ENCODE data around the gene HASPIN.
A peak's percentile ranks its signal among the peaks of the same experiment; 100 is the strongest.
"Not testable (repeated sequence)": the region's sequence is repeated elsewhere in the genome, so short reads cannot be mapped to it uniquely, and the experiment has no call there.

The HASPIN gene

DNA sequence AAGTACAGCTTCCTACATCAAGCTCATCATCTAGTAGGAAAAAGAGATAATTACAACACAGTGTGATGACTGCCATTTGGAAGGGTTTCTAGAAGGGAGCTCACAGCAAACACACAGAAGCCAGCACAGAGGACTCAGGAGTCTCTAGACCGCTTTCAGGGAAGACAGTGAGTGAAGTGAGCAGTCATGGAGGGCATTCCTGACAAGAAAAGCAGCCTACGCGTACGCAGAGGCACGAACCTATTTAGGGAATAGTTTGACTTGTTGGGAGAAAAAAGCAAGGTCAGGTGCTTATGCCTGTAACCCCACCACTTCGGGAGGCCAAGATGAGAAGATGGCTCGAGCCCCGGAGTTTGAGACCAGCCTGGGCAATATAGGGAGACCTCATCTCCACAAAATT is 8.4 kb upstream of the HASPIN start:
- no peak overlapping the region for H3K27ac ChIP-seq
- no peak for TF ChIP-seq ZFX (IDR thresholded peaks at IDR 0.05; ENCODE audit: borderline replicate concordance)
- TF ChIP-seq, protein P1, sequence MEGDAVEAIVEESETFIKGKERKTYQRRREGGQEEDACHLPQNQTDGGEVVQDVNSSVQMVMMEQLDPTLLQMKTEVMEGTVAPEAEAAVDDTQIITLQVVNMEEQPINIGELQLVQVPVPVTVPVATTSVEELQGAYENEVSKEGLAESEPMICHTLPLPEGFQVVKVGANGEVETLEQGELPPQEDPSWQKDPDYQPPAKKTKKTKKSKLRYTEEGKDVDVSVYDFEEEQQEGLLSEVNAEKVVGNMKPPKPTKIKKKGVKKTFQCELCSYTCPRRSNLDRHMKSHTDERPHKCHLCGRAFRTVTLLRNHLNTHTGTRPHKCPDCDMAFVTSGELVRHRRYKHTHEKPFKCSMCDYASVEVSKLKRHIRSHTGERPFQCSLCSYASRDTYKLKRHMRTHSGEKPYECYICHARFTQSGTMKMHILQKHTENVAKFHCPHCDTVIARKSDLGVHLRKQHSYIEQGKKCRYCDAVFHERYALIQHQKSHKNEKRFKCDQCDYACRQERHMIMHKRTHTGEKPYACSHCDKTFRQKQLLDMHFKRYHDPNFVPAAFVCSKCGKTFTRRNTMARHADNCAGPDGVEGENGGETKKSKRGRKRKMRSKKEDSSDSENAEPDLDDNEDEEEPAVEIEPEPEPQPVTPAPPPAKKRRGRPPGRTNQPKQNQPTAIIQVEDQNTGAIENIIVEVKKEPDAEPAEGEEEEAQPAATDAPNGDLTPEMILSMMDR (IDR thresholded peaks at IDR 0.05), result no peak

DNA sequence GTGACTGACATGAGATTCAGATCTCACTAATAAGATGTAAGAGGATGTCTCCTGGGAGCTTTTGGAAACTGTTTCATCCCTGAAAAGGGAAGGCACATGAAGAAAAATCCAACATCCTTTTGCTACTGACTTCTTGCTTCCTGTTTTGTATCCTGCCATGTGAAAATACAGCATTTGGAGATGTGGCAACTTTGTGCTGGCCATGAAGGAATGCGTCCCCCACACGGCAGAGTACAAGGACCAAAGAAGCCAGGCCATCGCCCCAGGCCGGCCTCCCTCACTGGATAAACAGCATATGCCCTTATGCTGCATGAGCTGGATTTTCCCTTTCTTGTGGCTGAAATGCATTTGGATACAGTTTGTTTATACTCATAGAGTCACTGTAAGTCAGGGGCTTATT is 5.5 kb upstream of the HASPIN start:
- no peak overlapping the region for H3K27ac ChIP-seq
- no peak for TF ChIP-seq ZFX (IDR thresholded peaks at IDR 0.05; ENCODE audit: borderline replicate concordance)
- TF ChIP-seq, protein P1 (IDR thresholded peaks at IDR 0.05), result no peak

DNA sequence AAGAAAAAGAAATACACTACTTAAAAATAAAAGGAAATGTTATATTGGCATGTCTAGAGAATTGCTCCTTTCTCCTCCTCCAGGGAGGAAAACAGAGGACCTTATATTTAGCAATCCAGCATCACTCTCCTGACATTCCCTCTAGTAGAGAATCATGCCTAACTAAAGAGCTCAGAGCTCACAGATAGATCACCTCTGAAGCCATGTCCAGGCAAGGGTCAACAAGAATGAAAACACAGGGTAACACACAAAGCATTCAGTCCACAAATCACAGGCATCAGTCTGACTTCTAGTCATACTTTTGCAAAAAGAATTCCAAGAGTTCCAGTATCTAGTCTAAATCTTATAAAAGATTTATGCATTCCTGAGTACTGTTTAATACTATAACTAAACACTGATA is 4.4 kb upstream of the HASPIN start:
- no peak overlapping the region for H3K27ac ChIP-seq
- no peak for TF ChIP-seq ZFX (IDR thresholded peaks at IDR 0.05; ENCODE audit: borderline replicate concordance)
- TF ChIP-seq, protein P1 (IDR thresholded peaks at IDR 0.05), result no peak

DNA sequence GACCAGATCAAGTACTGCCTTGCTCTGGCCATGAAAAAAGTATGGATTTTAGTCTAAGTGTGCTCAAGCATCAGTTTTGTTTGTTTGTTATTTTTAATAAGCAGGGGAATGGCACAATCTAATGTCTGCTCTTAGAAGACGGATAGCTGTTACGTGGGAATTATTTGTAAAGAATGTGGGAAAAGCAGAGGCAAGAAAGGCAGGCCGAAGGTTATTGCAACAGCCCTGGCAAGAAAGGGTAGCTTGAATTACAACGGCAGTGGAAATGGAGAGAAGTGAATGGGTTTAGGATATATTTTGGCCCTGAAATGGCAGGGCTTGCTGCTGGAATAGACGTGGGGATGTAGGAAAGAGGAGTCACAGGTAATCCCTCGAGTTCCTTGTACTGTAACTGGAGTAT is 987 bp upstream of the HASPIN start:
- TF ChIP-seq, protein P1 (IDR thresholded peaks at IDR 0.05), result no peak
- no peak for TF ChIP-seq ZFX (IDR thresholded peaks at IDR 0.05; ENCODE audit: borderline replicate concordance)
- peak overlapping the region; percentile 72 for H3K27ac ChIP-seq

DNA sequence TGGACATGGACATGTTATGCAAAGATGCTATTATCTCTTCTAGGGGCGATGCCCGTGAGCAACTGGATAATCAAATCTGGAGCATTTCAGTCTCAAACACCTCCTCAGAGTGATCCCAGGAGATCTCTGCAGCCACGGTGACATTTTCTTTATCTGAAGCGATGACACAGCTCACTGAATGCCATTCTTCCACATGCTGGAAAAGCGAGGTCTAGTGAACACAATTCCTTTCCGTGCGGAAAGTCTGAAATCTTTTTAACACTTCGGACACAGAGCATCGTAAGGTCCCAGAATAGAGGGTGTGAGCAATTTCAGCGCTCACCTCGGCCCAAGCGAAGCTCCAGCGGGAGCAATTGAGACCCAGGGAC is 531 bp upstream of the HASPIN start:
- H3K27ac ChIP-seq, result peak overlapping the region; percentile 72
- TF ChIP-seq, protein P1 (IDR thresholded peaks at IDR 0.05), result no peak; the same call in none of the 2 replicates
- TF ChIP-seq ZFX (IDR thresholded peaks at IDR 0.05; ENCODE audit: borderline replicate concordance), result no peak

DNA sequence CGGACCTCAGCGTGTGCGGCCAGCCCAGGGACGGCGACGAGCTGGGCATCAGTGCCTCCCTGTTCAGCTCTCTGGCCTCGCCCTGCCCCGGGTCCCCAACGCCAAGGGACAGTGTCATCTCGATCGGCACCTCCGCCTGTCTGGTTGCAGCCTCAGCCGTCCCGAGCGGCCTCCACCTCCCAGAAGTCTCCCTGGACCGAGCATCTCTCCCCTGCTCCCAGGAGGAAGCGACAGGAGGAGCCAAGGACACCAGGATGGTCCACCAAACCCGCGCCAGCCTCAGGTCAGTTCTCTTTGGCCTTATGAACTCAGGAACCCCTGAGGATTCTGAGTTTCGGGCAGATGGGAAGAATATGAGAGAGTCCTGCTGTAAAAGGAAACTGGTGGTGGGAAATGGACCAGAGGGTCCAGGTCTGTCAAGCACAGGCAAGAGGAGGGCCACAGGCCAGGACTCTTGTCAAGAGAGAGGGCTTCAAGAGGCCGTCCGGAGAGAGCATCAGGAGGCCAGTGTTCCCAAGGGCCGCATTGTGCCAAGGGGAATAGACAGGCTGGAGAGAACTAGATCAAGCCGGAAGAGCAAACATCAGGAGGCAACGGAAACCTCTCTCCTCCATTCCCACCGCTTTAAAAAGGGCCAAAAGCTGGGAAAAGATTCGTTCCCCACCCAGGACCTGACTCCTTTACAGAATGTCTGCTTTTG is 825 bp downstream of the HASPIN start:
- H3K27ac ChIP-seq, result peak overlapping the region; percentile 72
- TF ChIP-seq, protein P1 (IDR thresholded peaks at IDR 0.05), result no peak
- TF ChIP-seq ZFX (IDR thresholded peaks at IDR 0.05; ENCODE audit: borderline replicate concordance), result no peak

DNA sequence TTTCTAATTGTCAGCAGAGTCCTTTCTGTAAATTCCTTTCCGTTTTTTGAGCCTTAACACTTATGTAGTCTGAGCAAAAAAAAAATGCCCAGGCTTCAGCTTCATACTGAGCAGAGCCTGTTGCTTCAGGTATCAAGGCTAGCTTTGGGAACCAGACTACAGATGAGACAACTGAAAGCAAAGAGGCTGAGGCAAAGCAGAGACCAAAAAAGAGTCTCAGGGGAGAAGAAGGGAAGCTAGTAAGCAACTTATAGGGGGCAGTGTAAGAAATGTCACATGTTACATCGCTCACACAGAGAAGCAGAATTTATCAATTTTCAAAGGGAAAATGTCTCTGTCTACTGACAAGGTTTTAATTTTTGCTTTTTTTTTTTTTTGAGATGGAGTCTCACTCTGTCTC is 3.3 kb downstream of the HASPIN start:
- H3K27ac ChIP-seq, result no peak overlapping the region
- TF ChIP-seq, protein P1 (IDR thresholded peaks at IDR 0.05), result no peak
- no peak for TF ChIP-seq ZFX (IDR thresholded peaks at IDR 0.05; ENCODE audit: borderline replicate concordance)

DNA sequence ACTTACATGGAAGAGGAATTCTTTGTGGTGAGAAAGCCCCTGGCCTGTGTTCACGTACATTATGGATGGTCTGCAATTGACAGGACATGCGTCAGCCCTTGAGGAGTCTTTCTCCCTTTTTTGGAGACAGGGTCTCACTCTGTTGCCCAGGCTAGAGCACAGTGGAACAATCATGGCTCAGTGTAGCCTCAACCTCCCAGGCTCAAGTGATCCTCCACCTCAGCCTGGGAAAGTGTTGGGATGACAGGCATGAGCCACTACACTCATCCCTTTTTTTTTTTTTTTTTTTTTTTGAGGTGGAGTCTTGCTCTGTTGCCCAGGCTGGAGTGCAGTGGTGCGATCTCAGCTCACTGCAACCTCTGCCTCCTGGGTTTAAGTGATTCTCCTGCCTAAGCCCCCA is 4.4 kb downstream of the HASPIN start:
- not testable (repeated sequence) for H3K27ac ChIP-seq
